Measurements from ENCODE around the gene ASCL4.

Gene ASCL4

DNA sequence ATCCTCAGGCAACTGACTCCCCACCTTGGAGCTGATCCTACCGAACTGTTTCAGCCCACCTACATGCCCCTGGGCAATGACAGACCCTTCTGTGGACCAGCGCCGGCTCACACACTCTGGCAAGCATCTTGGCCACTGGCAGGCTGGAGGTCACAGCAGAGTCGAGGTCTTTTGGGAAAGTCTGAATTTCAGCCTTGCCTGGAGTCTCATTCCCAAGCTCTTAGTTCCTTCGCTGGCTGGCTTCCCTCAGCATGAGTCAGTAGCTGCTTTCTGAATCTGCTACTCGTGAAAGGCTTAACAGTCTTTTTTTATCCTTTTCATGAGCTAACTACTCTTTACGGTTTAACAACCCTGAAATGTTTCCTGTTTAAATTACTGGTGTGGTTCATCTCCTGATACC lies 44.5 kb downstream of the ASCL4 start:
- Histone ChIP-seq H3K27ac (ENCODE audit: low read depth, low read length) (no peak overlapping the region), H3F3A (ENCODE audit: control insufficient read depth, insufficient read depth) (no peaks in the 10 kb centered on the region)

DNA sequence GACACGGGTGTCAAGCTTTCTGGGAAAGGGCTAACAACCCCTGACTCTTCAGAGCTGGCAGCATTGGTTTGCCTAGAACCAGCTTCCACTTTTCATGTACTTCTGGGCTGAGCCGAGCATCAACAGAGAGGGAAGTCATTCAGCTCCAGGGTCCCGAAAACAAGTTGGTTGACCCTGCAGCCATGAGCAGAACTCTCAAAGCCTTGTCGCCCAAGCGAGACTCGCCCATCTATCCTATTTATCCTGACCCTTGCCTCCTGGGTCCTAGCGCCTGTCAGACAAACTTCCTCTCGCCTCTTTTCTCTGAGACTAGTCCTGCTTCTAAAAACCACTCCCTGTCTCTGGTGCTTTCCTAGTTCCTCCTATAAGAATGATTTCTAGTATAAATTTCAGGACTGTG lies 47.9 kb downstream of the ASCL4 start:
- Histone ChIP-seq H3K79me2 (ENCODE audit: control insufficient read depth, low read length) (no peaks in the 10 kb centered on the region), H3K9me3 (ENCODE audit: control insufficient read depth, insufficient read depth, low read length) (peaks cover 16% of the 10 kb centered on the region), H4K20me1 (ENCODE audit: control insufficient read depth, insufficient read depth, low read depth, low read length) (no peaks in the 10 kb centered on the region), H3K4me2 (ENCODE audit: low read length) (no peak overlapping the region), H3K4me3 (ENCODE audit: low read length) (no peak overlapping the region), H3K9me2 (replicated peaks; ENCODE audit: control insufficient read depth, low read length) (no peaks in the 10 kb centered on the region), H3K4me1 (ENCODE audit: control insufficient read depth, low read length) (no peaks in the 10 kb centered on the region), H3K36me3 (ENCODE audit: control insufficient read depth, low read length) (no peaks in the 10 kb centered on the region), H3F3A (ENCODE audit: control insufficient read depth, insufficient read depth) (no peaks in the 10 kb centered on the region), H3K27me3 (ENCODE audit: control insufficient read depth, low read length) (no peaks in the 10 kb centered on the region), H3K27ac (ENCODE audit: low read depth, low read length) (no peak overlapping the region)
- TF ChIP-seq, protein P1, sequence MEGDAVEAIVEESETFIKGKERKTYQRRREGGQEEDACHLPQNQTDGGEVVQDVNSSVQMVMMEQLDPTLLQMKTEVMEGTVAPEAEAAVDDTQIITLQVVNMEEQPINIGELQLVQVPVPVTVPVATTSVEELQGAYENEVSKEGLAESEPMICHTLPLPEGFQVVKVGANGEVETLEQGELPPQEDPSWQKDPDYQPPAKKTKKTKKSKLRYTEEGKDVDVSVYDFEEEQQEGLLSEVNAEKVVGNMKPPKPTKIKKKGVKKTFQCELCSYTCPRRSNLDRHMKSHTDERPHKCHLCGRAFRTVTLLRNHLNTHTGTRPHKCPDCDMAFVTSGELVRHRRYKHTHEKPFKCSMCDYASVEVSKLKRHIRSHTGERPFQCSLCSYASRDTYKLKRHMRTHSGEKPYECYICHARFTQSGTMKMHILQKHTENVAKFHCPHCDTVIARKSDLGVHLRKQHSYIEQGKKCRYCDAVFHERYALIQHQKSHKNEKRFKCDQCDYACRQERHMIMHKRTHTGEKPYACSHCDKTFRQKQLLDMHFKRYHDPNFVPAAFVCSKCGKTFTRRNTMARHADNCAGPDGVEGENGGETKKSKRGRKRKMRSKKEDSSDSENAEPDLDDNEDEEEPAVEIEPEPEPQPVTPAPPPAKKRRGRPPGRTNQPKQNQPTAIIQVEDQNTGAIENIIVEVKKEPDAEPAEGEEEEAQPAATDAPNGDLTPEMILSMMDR (IDR thresholded peaks at IDR 0.05; ENCODE audit: low read depth, low read length, poor library complexity, severe bottlenecking): no peak
- no peak for TF ChIP-seq EZH2phosphoT487 (IDR thresholded peaks at IDR 0.05; ENCODE audit: borderline replicate concordance, low read length)

More for the DNA sequence above, 44.5 kb downstream of the ASCL4 start:
- Histone ChIP-seq H3K36me3 (ENCODE audit: control insufficient read depth, low read length) (no peaks in the 10 kb centered on the region), H3K4me3 (ENCODE audit: low read length) (no peak overlapping the region), H3K9me3 (ENCODE audit: control insufficient read depth, insufficient read depth, low read length) (peaks cover 16% of the 10 kb centered on the region), H3K79me2 (ENCODE audit: control insufficient read depth, low read length) (no peaks in the 10 kb centered on the region), H3K9me2 (replicated peaks; ENCODE audit: control insufficient read depth, low read length) (no peaks in the 10 kb centered on the region), H3K4me1 (ENCODE audit: control insufficient read depth, low read length) (no peaks in the 10 kb centered on the region), H3K27me3 (ENCODE audit: control insufficient read depth, low read length) (no peaks in the 10 kb centered on the region), H3K4me2 (ENCODE audit: low read length) (no peak overlapping the region), H4K20me1 (ENCODE audit: control insufficient read depth, insufficient read depth, low read depth, low read length) (no peaks in the 10 kb centered on the region)
- TF ChIP-seq EZH2phosphoT487 (IDR thresholded peaks at IDR 0.05; ENCODE audit: borderline replicate concordance, low read length): no peak
- TF ChIP-seq, protein P1 (IDR thresholded peaks at IDR 0.05; ENCODE audit: low read depth, low read length, poor library complexity, severe bottlenecking): no peak

Measured in DOHH2 (cell line).